HG02571 (cell line): Measurements from ENCODE around the gene ZNG1A.
"Not testable (repeated sequence)": the region's sequence is repeated elsewhere in the genome, so short reads cannot be mapped to it uniquely, and the experiment has no call there.

Experiments
- ATAC-seq: cut with Tn5 transposase; IDR thresholded peaks from one replicate; pipeline ENCODE4 v1.9.1; 2021; ENCODE audit warnings: mild to moderate bottlenecking, moderate library complexity; ENCODE audit not compliant: unreplicated experiment

Gene ZNG1A

GRCh38 chr9:178970-179383 lies at the start of gene ZNG1A:
ZNG1A (minus strand) TSS chr9:179056; CDS start chr9:178969, 87 bp downstream.
- ATAC-seq, result not testable (repeated sequence)

DNA sequence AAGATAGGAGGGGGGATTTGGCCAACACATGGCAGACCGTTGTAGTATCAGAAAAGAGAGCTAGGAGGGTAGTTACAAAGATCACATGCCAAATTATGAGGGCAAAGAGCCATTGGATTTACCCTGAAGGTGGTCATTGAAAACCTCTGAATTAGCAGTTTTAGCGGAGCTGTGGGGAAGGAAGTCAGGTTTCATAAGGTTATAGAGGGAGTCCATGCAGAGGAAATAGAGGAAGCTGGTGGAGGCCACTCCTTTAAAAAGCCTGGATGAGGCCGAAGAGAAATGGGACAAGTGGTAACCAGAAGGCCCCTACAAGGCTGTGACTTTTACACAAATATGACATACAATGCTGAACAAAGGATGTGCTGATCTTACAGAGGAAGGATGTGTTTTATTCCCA lies 49.0 kb upstream of the ZNG1A start:
- ATAC-seq, result no peak

DNA sequence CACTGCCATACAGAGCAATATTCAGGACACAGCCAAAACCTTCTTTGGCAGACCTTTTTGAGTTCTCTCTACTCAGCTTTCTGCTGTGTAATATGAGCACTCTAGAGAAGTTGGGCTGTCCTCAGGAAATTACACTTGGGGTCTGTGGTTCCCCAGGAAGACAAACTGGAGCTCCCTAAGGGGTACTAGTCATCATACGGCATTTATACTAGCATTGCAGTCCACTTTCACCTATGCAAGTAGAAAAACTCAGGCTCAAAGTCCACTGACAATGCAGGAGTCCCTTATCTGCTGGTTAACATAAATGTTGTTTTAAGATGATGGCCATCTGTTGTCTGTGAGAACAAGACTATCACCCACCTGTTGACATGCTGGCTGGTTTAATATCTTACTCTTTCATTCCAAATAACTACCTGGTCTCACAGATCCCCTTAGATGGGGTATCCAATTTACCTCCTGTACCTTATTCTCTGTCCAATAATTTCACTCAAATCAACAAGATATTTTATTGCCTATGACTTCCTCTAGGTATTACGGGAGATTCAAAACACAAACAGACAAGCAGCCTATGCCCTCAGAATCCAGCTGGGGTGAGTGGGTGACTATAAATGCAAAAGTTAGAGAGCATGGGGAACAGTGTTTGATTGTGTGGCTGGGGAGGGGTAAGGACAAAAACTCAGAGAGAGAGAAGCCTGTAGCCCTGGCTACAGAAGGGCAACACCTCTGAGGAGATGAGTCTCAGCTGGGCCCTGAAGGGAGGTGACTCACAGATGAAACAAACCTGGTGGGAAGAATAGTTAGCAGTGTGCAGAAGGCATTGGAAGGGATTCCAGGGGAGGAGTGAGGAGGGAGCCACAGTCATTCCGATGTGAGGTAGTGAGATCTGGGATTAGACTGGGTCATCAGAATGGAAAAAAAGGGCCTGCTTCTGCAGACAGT lies 46.0 kb upstream of the ZNG1A start:
- no peak for ATAC-seq

DNA sequence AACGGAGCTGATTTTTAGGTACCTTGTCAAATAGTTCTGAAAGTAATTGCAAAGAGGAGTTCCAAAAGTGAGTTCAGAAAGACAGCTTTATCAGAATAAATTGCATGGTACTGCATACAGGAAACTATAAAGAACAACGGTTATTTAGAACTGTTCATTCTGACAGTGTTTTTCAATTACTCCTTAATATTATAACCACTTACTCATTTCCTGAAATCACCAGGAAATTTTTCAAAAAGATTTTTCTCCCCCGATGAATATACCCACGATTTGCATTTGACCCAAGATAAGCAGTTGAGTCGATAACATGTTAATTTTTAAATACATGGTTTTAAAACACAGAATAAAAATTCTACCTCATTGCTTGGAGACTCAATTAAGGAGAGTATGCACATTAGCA lies 45.2 kb upstream of the ZNG1A start:
- ATAC-seq, result no peak

DNA sequence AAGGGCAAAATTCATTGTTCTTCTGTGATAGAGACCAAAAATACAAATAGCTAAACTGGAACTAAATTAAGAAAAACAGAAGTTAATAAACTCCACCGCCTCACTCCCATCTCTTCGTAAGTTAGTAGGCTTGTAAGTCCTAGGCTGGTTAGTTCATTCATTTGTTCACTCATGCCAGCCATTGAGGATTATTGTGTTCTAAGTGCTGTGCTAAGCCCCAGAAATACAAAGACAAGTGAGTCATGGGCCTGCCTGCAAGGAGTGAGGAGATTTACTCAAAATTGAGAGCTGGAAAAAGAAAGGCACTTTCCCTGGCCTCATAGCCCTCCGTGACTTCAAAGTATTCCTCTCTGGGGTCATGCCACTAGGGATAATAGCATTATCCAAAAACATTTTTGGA lies 44.3 kb upstream of the ZNG1A start:
- ATAC-seq, result no peak

DNA sequence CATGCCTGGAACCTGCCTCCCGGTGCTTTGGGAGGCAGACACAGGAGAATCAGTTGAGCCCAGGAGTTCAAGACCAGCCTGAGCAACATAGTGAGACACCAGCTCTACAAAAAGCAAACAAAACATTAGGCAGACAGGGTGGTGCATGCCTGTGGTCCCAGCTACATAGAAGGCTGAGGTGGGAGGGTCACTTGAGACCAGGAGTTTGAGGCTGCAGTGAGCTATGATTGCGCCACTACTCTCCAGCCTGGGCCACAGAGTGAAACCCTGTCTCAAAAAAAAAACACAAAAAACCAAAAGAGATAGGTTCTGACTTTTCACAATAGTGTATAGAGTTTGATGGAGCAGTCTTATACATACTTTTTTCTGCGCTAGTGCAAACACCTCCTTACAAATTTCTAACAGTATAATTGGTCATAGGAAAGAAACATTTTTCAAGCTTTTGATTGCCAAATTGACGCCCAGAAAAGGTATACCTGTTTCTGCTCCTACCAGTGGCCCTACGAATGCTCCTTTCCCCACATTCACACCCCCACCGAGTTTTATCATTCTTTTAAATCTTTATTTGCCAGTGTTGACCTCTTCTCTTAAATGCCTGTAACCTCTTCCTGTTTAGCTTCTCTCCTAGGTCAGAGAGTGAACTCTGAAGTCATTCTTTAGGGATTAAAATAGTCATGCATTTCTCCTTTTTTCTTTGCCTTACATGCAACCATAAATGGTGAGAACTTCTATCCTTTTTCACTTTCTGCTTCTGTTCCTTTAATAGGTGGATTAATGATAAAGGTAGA lies 43.3 kb upstream of the ZNG1A start:
- ATAC-seq, result no peak

GRCh38 chr9:219670-220365 lies 41.0 kb upstream of the ZNG1A start:
- no peak for ATAC-seq

DNA sequence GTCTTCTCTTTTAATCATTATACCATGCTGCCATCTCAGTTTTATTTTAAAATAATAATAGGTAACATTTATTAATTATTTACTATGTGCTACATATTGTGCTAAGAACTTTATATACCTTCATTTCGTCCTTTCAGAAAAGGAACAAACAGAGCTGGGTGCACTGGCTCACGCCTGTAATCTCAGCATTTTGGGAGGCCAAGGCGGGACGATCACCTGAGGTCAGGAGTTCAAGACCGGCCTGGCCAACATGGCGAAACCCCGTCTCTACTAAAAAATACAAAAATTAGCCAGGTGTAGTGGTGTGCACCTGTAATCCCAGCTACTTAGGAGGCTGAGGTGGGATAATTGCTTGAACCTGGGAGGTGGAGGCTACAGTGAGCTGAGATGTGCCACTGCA lies 40.2 kb upstream of the ZNG1A start:
- not testable (repeated sequence) for ATAC-seq

- no peak for ATAC-seq
These were observed 39.1 kb upstream of the ZNG1A start for GRCh38 chr9:217950-218349.

- ATAC-seq, result no peak
These were observed 38.0 kb upstream of the ZNG1A start for GRCh38 chr9:216866-217265.

- ATAC-seq, result no peak
These were observed 36.8 kb upstream of the ZNG1A start for GRCh38 chr9:215631-216155.

DNA sequence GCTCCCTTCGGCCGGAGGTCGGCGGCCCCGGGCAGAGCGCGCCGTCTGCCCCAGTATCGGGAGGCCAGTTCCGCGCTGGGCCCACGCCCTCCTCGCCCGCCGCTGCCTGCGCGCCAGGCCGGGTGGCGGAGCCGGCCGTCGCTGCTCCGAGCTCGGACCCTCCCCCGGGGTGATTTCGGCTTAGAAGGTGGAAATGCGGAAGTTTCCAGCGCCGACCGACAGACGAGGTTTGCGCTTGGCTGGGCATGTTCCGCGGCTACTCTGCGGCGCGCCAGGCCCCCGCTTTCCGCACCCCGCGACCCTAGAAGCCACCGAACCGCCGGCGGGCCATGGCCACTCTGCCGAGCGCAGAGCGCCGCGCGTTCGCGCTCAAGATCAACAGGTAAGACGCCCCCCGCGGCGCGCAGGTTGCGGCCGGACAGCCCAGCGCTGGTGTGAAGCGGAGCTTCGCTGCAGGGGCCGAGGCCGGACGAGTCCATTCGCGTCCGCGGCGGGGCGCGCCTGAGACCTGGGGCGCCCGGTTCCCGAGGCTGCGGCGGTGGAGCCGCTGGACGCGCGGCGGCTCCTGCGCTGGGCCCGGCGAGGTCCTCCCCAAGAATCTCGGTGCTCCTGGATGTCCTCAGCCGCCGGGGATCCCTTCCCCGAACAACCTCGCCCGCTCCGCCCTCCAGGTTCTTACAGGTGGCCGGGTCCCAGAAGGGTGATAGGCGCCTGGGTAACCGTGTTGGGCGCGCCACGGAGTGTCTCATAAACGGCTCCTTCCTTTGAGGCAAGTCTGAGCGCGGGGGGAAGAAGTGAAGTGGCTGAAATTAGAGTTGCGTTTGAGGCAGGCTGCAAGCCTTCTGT lies 36.0 kb upstream of the ZNG1A start, which contains the start of gene DOCK8:
Gene DOCK8, plus strand, starts transcription at position 218 of the 846 bp plus-strand sequence. Its CDS starts 112 bp downstream, at position 330.
- peak; percentile 83 for ATAC-seq

DNA sequence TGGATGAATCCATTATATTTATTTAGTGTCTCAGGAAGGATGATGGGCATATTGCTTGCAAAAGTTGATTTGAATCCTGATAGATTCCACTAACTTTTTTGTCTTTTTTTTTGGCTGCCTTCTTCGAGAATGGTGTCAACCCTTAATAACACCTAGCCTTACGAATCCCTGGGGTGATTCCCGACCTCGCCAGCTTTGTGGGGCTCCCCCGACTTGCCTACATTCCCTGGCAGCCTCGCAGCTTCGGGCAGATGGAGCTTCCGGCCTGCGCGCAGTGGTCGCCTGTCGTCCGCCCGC lies 35.4 kb upstream of the ZNG1A start:
- ATAC-seq, result no peak

GRCh38 chr9:213901-214300 lies 35.0 kb upstream of the ZNG1A start:
- not testable (repeated sequence) for ATAC-seq

DNA sequence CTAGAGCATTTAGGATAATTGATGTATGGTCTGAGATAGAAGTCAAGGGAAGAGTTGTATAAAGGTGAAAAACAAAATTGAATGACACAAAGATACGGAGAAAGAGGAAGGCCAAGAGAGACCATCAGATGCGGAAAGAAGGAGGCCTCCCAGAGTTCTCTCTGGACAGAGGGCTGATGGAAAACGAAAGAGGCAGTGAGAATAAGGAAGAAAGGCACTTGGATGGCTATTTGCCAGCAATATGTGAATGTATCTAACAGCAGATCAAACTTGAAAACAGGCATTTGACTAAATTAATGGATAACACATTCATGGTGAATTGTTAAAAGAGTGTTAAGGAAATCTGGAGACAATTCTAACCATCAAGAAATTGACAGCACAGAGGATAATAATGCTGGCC lies 33.4 kb upstream of the ZNG1A start:
- no peak for ATAC-seq

- ATAC-seq, result no peak
These were observed 32.7 kb upstream of the ZNG1A start for GRCh38 chr9:211557-211956.

- no peak for ATAC-seq
These were observed 32.2 kb upstream of the ZNG1A start for GRCh38 chr9:211036-211435.

DNA sequence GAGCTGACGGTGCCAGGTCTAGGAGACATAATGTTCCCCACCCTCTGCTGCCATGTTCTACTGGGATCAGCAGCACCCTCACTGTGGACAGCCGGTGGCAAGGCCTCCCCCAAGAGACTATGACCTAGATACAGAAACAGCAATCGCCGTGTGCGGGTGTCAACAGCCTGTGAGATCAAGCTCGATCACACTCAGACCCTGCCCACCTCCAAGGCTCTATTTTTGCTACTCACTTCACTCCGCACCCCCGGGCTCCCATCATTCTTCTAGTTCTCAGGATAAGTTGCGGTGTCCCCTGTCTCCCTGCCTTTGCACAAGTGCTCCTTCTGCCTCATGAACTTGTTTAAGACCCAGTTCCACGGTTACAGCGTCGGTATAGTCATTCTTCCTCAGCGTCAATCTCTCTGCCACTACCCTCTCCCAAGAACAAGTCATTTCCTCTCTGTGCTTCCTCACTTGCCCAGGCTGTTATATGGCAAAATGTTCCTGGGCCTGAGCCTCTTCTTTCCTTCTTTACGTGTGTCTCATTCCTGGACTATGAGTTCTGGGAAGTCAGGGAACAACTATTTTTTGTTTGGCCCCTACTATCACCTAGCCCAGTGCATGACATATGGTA lies 30.4 kb upstream of the ZNG1A start:
- ATAC-seq, result no peak

GRCh38 chr9:206481-206880 lies 27.6 kb upstream of the ZNG1A start:
- no peak for ATAC-seq

GRCh38 chr9:199601-200000 lies 20.7 kb upstream of the ZNG1A start:
- ATAC-seq, result not testable (repeated sequence)
